ENCODE measurements around the gene AIF1L. TPM values are rescaled to one million over a fixed set of nuclear protein-coding genes. Genes with fewer than 3 reads are reported as not detected.

The AIF1L gene
- total RNA-seq, 1 donor from 2014 or later: 23.7 TPM

DNA sequence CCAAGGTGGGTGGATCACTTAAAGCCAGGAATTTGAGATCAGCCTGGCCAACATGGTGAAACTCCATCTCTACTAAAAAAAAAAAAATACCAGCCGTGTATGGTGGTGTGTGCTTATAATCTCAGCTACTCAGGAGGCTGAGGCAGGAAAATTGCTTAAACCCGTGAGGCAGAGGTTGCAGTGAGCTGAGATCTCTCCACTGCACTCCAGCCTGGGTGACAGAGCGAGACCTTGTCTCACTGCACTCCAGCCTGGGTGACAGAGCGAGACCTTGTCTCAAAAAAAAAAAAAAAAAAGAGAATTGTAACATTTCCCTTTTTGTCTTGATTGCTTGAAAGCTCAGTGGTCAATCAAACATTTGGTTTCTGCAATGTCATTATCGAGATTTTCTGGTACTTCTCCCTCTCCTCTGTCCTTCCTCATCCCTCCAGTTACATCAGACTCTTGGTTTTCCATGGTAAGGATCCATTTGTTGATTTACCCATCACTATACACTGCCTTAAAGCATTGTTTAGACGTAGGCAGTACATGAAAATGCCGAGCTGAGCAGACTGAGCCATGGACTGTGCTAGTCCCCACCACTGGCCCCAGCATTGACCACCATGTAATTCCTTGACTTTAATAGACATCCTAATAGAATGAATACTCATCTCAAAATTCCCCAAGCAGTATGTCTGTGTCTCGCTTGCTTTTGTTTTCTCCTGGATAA, 11.5 kb upstream of the AIF1L start:
- Mint-ChIP-seq H3K27ac (ENCODE audit: unreplicated experiment) (no peak overlapping the region), H3K9me3 (ENCODE audit: unreplicated experiment) (no peaks in the 10 kb centered on the region), H3K27me3 (ENCODE audit: low read depth, unreplicated experiment) (peaks cover 38% of the 10 kb centered on the region), H3K36me3 (ENCODE audit: low read depth, unreplicated experiment) (no peaks in the 10 kb centered on the region), H3K4me1 (ENCODE audit: low read depth, unreplicated experiment) (no peaks in the 10 kb centered on the region), H3K4me3 (ENCODE audit: unreplicated experiment) (no peak overlapping the region)
- Histone ChIP-seq H3K27ac (ENCODE audit: low read depth, low read length) (no peak overlapping the region), H3K4me1 (ENCODE audit: insufficient read depth, low read length) (no peaks in the 10 kb centered on the region), H3K79me2 (ENCODE audit: insufficient read depth, low read length) (no peaks in the 10 kb centered on the region), H2AFZ (ENCODE audit: low read depth, low read length) (no peak overlapping the region), H4K20me1 (ENCODE audit: insufficient read depth, low read length) (no peaks in the 10 kb centered on the region), H3K9ac (ENCODE audit: low read length) (no peak overlapping the region), H3K9me3 (ENCODE audit: insufficient read depth, low read depth, low read length) (no peaks in the 10 kb centered on the region), H3K36me3 (ENCODE audit: insufficient read depth, low read length) (no peaks in the 10 kb centered on the region), H3K27me3 (ENCODE audit: insufficient read depth, low read length) (peaks cover 6% of the 10 kb centered on the region), H3K4me2 (ENCODE audit: low read length) (no peak overlapping the region), H3K4me3 (ENCODE audit: insufficient read depth, low read depth, low read length) (no peak overlapping the region)
- DNase-seq (ENCODE audit: low read depth): no peak
- TF ChIP-seq, protein P1, sequence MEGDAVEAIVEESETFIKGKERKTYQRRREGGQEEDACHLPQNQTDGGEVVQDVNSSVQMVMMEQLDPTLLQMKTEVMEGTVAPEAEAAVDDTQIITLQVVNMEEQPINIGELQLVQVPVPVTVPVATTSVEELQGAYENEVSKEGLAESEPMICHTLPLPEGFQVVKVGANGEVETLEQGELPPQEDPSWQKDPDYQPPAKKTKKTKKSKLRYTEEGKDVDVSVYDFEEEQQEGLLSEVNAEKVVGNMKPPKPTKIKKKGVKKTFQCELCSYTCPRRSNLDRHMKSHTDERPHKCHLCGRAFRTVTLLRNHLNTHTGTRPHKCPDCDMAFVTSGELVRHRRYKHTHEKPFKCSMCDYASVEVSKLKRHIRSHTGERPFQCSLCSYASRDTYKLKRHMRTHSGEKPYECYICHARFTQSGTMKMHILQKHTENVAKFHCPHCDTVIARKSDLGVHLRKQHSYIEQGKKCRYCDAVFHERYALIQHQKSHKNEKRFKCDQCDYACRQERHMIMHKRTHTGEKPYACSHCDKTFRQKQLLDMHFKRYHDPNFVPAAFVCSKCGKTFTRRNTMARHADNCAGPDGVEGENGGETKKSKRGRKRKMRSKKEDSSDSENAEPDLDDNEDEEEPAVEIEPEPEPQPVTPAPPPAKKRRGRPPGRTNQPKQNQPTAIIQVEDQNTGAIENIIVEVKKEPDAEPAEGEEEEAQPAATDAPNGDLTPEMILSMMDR (IDR thresholded peaks at IDR 0.05; ENCODE audit: insufficient read depth, low read depth, low read length): no peak
- TF ChIP-seq EZH2 (IDR thresholded peaks at IDR 0.05; ENCODE audit: insufficient read depth, low read length): no peak
- no peak for FAIRE-seq

DNA sequence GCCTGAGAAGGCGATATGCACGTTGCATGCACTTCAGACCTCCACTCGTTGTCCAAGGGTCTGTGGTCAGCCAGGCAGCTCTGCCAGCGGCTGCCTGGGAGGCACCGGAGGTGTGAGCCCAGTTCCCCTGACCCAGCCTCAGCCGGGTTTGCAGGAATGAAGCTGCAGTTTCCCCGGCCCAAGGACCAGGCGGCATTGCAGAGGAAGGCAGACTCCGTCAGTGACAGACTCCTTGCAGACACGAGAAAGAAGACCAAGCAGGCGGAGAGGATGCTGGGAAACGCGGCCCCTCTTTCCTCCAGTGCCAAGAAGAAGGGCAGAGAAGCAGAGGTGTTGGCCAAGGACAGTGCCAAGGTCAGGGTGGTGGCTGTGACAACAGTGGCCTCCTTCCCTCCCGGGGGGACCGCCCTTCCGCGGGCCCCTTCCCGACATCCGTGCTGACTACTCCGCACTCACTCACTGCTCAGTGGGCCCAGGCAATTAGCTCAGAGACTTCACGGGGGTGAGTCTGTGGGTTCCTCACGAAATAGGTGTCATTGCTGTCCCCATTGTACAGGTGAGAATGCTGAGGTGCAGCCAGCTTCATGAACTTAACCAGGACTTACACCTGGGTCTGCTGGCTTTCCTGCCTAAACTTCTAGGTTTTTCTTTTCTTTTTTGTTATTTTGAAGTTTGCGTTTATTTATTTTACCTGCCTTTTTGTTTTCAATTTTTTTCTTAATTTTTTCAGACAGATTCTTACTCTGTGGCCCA, 10.8 kb upstream of the AIF1L start:
- Histone ChIP-seq H3K4me1 (ENCODE audit: insufficient read depth, low read length) (no peaks in the 10 kb centered on the region), H4K20me1 (ENCODE audit: insufficient read depth, low read length) (no peaks in the 10 kb centered on the region), H3K9ac (ENCODE audit: low read length) (no peak overlapping the region), H3K4me3 (ENCODE audit: insufficient read depth, low read depth, low read length) (no peak overlapping the region), H3K4me2 (ENCODE audit: low read length) (no peak overlapping the region), H3K27me3 (ENCODE audit: insufficient read depth, low read length) (peaks cover 6% of the 10 kb centered on the region), H3K79me2 (ENCODE audit: insufficient read depth, low read length) (no peaks in the 10 kb centered on the region), H3K36me3 (ENCODE audit: insufficient read depth, low read length) (no peaks in the 10 kb centered on the region), H3K27ac (ENCODE audit: low read depth, low read length) (no peak overlapping the region), H2AFZ (ENCODE audit: low read depth, low read length) (no peak overlapping the region), H3K9me3 (ENCODE audit: insufficient read depth, low read depth, low read length) (no peaks in the 10 kb centered on the region)
- Mint-ChIP-seq H3K4me3 (ENCODE audit: unreplicated experiment) (no peak overlapping the region), H3K36me3 (ENCODE audit: low read depth, unreplicated experiment) (no peaks in the 10 kb centered on the region), H3K4me1 (ENCODE audit: low read depth, unreplicated experiment) (no peaks in the 10 kb centered on the region), H3K9me3 (ENCODE audit: unreplicated experiment) (no peaks in the 10 kb centered on the region), H3K27ac (ENCODE audit: unreplicated experiment) (no peak overlapping the region), H3K27me3 (ENCODE audit: low read depth, unreplicated experiment) (peaks cover 37% of the 10 kb centered on the region)
- FAIRE-seq: no peak
- TF ChIP-seq, protein P1 (IDR thresholded peaks at IDR 0.05; ENCODE audit: insufficient read depth, low read depth, low read length): no peak
- TF ChIP-seq EZH2 (IDR thresholded peaks at IDR 0.05; ENCODE audit: insufficient read depth, low read length): no peak
- no peak for DNase-seq (ENCODE audit: low read depth)

Data from astrocyte (in vitro differentiated cells and primary cell).